ENCODE measurements around the gene HSD17B7.
A peak's percentile ranks its signal among the peaks of the same experiment; 100 is the strongest.

The HSD17B7 gene

GRCh38 chr1:162823231-162823630 lies 32.7 kb downstream of the HSD17B7 start:
- TF ChIP-seq GATA2 (IDR thresholded peaks at IDR 0.05; ENCODE audit: low read depth, low read length), result no peak
- no peak; the same call in 1 of the 2 replicates for TF ChIP-seq GATA3 (IDR thresholded peaks at IDR 0.05; ENCODE audit: low read depth, low read length)

GRCh38 chr1:162823771-162824525 lies 33.4 kb downstream of the HSD17B7 start:
- TF ChIP-seq GATA2 (IDR thresholded peaks at IDR 0.05; ENCODE audit: low read depth, low read length) (no peak), GATA3 (IDR thresholded peaks at IDR 0.05; ENCODE audit: low read depth, low read length) (no peak)

- TF ChIP-seq GATA3 (IDR thresholded peaks at IDR 0.05; ENCODE audit: low read depth, low read length), result no peak
- no peak for TF ChIP-seq GATA2 (IDR thresholded peaks at IDR 0.05; ENCODE audit: low read depth, low read length)
These were observed 38.8 kb downstream of the HSD17B7 start for GRCh38 chr1:162829268-162829667.

GRCh38 chr1:162832470-162832869 lies 42.0 kb downstream of the HSD17B7 start:
- TF ChIP-seq GATA2 (IDR thresholded peaks at IDR 0.05; ENCODE audit: low read depth, low read length) (no peak), GATA3 (IDR thresholded peaks at IDR 0.05; ENCODE audit: low read depth, low read length) (no peak)

GRCh38 chr1:162835157-162835899 lies 44.8 kb downstream of the HSD17B7 start:
- no peak for TF ChIP-seq GATA2 (IDR thresholded peaks at IDR 0.05; ENCODE audit: low read depth, low read length)
- no peak for TF ChIP-seq GATA3 (IDR thresholded peaks at IDR 0.05; ENCODE audit: low read depth, low read length)

- TF ChIP-seq GATA3 (IDR thresholded peaks at IDR 0.05; ENCODE audit: low read depth, low read length), result no peak
These were observed 48.4 kb downstream of the HSD17B7 start for GRCh38 chr1:162838863-162839262.

GRCh38 chr1:162840250-162840839 lies 49.8 kb downstream of the HSD17B7 start:
- TF ChIP-seq GATA3 (IDR thresholded peaks at IDR 0.05; ENCODE audit: low read depth, low read length) (no peak), GATA2 (IDR thresholded peaks at IDR 0.05; ENCODE audit: low read depth, low read length) (no peak)

- TF ChIP-seq GATA2 (IDR thresholded peaks at IDR 0.05; ENCODE audit: low read depth, low read length) (no peak), GATA3 (IDR thresholded peaks at IDR 0.05; ENCODE audit: low read depth, low read length) (no peak)
These were observed 53.7 kb downstream of the HSD17B7 start for GRCh38 chr1:162844153-162844552.

GRCh38 chr1:162846256-162847212 lies 56.0 kb downstream of the HSD17B7 start:
- TF ChIP-seq GATA2 (IDR thresholded peaks at IDR 0.05; ENCODE audit: low read depth, low read length), result peak; percentile 79
- peak; percentile 55; the same call in 1 of the 2 replicates for TF ChIP-seq GATA3 (IDR thresholded peaks at IDR 0.05; ENCODE audit: low read depth, low read length)

GRCh38 chr1:162847839-162848453 lies 57.4 kb downstream of the HSD17B7 start:
- TF ChIP-seq GATA3 (IDR thresholded peaks at IDR 0.05; ENCODE audit: low read depth, low read length) (no peak), GATA2 (IDR thresholded peaks at IDR 0.05; ENCODE audit: low read depth, low read length) (no peak)

- TF ChIP-seq GATA3 (IDR thresholded peaks at IDR 0.05; ENCODE audit: low read depth, low read length) (no peak), GATA2 (IDR thresholded peaks at IDR 0.05; ENCODE audit: low read depth, low read length) (no peak)
These were observed 59.2 kb downstream of the HSD17B7 start for GRCh38 chr1:162849711-162850110.

GRCh38 chr1:162851341-162851740 lies 60.8 kb downstream of the HSD17B7 start:
- no peak for TF ChIP-seq GATA3 (IDR thresholded peaks at IDR 0.05; ENCODE audit: low read depth, low read length)

GRCh38 chr1:162854245-162854882 lies 63.9 kb downstream of the HSD17B7 start:
- TF ChIP-seq GATA2 (IDR thresholded peaks at IDR 0.05; ENCODE audit: low read depth, low read length) (no peak), GATA3 (IDR thresholded peaks at IDR 0.05; ENCODE audit: low read depth, low read length) (no peak)
